SK-N-DZ (cell line): ENCODE measurements around the gene DUSP3.
A peak's percentile ranks its signal among the peaks of the same experiment; 100 is the strongest.

ENCODE experiments used
- DNase-seq: peaks from one replicate; pipeline ENCODE4 v3.0.0-alpha.2; 2015; ENCODE audit warnings: low spot score

DUSP3 gene

DNA sequence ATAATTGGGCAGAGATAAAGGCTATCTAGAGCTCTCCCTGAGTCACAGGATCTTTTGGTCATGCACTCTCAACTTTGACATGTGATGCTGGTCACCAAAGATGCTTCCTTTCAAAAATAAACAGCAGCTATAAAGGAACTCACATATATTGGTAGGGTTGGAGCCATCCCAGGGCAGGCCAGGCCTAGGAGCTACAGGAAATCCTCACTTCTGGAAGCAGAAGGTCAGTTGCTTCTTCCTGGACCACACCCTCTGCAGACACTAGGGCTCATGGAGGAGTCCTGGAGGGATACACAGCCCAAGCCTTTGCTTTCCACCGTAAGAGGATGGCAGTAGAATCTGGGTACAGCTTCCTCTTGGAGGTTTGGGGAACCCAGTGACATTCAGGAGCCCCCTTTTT, 44.8 kb downstream of the DUSP3 start:
- no peak for DNase-seq

DNA sequence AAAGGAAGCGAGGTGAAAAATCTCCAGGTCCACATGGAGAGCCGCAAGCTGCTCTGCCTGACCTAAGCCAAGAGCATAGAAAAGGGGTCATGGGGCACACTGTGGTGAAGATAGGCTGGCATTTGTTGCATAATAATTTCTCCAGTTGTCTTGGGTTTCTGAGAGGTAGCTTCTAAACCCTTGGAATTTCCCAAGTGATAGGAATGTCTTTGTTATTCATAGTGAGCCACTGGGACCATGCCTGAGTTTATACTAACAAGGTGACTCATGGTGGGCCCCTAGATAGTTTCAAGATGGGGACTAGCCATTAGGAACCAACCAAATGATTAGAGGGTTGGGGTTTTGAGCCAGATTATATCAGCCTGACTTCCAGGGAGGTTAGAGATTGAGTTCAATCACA, 45.8 kb downstream of the DUSP3 start:
- DNase-seq: no peak

DNA sequence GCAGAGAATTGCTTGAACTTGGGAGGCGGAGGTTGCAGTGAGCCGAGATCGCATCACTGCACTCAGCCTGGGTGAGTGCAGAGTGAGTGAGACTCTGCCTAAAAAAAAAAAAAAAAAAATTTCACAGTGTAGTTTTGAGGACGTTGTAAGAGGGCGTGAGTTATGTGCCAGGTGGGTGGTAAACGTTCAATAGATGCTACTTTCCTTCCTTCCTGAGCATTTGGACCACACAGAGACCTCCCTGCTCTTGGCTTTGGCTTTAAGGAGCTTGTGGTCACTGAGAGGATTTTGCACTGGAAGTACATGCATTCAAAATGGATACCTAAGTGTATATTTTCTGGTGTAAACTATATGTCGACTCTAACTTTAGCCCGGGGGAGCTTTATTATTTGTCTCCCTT, 50.7 kb downstream of the DUSP3 start:
- DNase-seq: no peak

DNA sequence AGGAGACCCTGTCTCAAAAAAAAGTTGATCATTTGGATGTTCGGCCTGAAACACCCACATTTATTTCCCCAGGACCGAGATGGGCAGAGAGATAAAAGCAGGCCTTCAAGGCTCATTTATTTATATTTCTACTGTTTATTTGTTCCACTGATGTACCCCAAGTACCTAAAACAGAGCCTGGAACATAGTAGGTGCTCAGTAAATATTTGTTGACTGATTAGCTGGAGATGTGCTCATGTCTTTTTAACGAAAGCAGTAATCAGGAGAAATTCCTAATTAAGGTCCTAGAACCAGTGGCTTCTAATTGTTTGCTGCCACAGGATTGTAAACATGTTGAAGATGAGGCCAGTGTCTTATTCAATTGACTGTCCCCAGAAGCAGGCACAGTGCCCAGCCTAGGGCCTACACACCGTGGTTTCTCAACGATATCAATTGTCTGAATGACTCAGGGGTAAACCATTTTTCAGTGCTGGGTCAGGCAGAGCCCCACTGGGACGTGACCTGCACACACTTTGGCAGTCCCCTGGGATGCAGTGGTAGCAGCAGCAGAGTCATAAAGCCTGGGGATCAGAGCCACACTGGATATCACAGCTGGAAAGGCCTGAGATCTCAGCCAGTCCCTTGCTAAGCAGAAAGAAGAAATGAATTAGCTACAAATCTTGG, 54.9 kb downstream of the DUSP3 start:
- DNase-seq: no peak

DNA sequence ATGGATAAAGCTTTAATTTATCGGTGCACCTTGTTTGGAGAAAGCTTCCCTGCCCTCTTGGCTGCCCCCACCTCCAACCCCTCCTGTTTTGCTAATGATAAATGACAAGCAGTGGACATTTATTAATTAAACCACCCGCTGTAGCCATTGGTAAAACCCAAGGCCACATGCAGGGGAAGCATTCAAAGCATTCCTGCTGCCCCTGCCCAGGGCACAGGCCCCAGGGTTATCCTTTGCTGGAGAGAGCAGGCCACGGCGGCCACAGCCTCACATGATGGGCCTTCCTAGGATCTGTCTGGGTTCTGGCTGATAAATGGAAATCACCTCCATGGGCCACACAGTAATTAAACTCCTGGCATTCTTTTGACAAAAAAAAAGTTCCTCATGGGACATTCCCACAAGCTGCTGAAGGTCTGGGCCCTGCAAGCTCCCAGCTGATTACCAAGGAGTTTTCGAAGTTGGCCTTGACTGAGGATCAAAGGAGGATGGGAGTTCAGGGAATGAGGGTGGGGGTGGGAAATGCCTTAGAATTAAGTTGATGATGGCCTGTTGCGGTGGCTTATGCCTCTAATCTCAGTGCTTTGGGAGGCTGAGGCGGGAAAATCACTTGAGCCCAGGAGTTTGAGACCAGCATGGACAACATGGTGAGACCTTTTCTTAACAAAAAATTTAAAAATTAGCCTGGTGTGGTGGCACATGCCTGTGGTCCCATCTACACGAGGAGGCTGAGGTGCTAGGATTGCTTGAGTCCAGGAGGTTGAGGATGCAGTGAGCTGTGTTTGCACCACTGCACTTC, 55.7 kb downstream of the DUSP3 start:
- DNase-seq: no peak

DNA sequence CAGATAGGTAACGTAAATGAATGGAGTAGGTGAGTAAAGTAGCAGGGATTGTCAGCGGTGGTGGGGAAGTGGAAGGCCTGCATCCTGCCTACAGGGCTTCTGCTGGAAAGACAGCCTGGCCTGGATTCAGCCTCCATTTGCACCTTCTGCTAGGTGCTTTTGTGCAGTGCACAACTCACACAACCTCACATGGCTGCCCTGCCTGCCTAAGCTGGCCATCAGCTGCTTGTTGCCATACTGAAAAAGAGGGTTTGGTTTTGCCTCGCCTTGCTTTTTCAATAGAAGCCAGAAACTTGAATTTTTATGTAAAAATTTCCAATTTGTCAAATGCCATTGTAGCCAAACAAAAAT, 56.5 kb downstream of the DUSP3 start:
- no peak for DNase-seq

GRCh38 chr17:43721537-43722268, 57.1 kb downstream of the DUSP3 start:
- no peak for DNase-seq

DNA sequence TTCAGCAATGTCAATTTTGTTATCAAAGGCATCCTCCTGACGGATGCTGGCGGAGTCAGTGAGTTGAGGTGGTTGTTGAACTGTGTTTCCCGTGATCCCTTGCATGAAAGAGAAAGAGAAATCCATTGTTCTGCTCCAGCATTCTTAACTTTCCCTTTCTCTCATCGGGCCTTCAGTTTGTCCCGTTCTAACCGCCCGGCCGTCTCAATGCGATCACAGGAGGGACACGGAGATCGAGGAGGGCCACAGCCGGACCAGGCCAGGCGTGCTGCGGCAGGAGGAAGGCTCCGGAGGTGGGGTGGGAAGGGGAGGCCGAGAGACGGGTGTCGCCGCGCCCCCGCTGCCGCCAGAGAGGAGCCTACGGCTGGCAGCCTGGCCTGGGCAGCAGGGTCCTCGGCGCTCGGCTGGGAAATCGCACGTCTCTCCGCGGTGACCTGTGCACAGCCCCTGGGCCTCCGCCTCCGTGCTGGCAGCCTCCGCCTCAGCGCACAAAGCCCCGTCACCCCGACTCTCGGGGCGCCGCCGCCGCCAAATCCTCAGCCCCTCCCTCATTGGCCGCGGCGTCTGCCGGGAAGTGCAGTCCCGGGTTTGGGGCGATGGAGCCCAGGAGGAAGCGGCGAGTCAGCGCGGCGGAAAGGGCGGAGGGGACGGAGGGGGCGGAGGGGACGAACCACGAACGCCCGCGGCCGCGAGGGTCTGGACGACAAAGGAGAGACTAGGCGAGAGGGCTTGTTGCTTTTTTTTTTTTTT, 58.3 kb downstream of the DUSP3 start:
- DNase-seq: peak; percentile 56

- no peak for DNase-seq
Measured at GRCh38 chr17:43719578-43719977, 59.2 kb downstream of the DUSP3 start.

DNA sequence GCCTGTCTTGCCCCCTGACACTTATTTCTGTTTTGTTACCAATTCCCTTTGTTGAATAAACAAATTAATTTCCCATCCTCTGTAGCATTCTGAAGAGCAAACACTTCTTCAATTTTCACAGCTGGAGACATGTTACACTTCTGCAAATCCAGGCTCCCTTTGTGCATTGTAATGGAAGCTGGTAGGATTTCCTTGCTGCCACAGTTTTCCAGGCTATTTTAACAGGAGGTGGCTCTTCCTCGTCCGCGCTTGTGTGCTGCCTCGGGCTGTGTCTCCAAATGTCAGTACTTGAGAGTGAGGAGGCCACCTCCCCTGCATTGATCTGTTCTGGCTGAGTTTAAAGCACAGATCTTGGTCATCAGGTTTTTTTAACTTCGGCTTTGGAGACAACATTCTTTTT, 60.2 kb downstream of the DUSP3 start:
- no peak for DNase-seq

- DNase-seq: no peak
Measured at GRCh38 chr17:43717913-43718312, 60.9 kb downstream of the DUSP3 start.
